ENCODE results near the gene NEMF. TPM values are rescaled to one million over a fixed set of nuclear protein-coding genes. Genes with fewer than 3 reads are reported as not detected.

NEMF gene
- 10 to 100 TPM; 31.3 to 95.2 (median 55.9) TPM for total RNA-seq

- DNase-seq (ENCODE audit: low spot score in 2 of 2): peak; percentile 90 to 96
- 0% methylated on average over 49 of the region's 49 CpGs for WGBS, 2 donors
- intact Hi-C loops (cut with DNase I; ENCODE audit: low total_unique reads): no loop called here
- H3K4me3 ChIP-seq (ENCODE audit: low read depth, poor library complexity, severe bottlenecking): peak within 1 kb of the TSS; percentile 91
- TF ChIP-seq POLR2A (IDR thresholded peaks at IDR 0.05): peak in 1 of 2 donors; percentile 10
- peak in 1 of 3 donors; percentile 60 for TF ChIP-seq CTCF (IDR thresholded peaks at IDR 0.05)
Observed at GRCh38 chr14:49852301-49853157, at the start of gene NEMF. Gene NEMF, minus strand, starts transcription at chr14:49852788. Its CDS starts 35 bp downstream, at chr14:49852753.

- TF ChIP-seq CTCF (IDR thresholded peaks at IDR 0.05): no peak
- TF ChIP-seq POLR2A (IDR thresholded peaks at IDR 0.05): no peak
- DNase-seq (ENCODE audit: low spot score in 2 of 2): no peak
- intact Hi-C loops (cut with DNase I; ENCODE audit: low total_unique reads): no loop called here
- no peak overlapping the region for H3K4me3 ChIP-seq (ENCODE audit: low read depth, poor library complexity, severe bottlenecking)
- 96 to 97% methylated on average over 1 of the region's 1 CpG for WGBS, 2 donors
Observed at GRCh38 chr14:49900973-49901372, 48.4 kb upstream of the NEMF start.

- no peak overlapping the region for H3K4me3 ChIP-seq (ENCODE audit: low read depth, poor library complexity, severe bottlenecking)
- intact Hi-C loops (cut with DNase I; ENCODE audit: low total_unique reads): loop anchor here (10.0 kb wide), 1 partner anchor 106 kb away; no protein-coding TSS in a partner anchor
- peak in 1 of 2 donors; percentile 31 for DNase-seq (ENCODE audit: low spot score in 2 of 2)
- 51 to 69% methylated on average over 2 of the region's 2 CpGs for WGBS, 2 donors
- TF ChIP-seq CTCF (IDR thresholded peaks at IDR 0.05) (no peak), POLR2A (IDR thresholded peaks at IDR 0.05) (no peak)
Observed at GRCh38 chr14:49898485-49898884, 45.9 kb upstream of the NEMF start.

- WGBS, 2 donors: 49 to 55% methylated on average over 1 of the region's 1 CpG
- no peak for TF ChIP-seq CTCF (IDR thresholded peaks at IDR 0.05)
- no peak for TF ChIP-seq POLR2A (IDR thresholded peaks at IDR 0.05)
- intact Hi-C loops (cut with DNase I; ENCODE audit: low total_unique reads): loop anchor here (10.0 kb wide), 1 partner anchor 107 kb away; no protein-coding TSS in a partner anchor
- DNase-seq (ENCODE audit: low spot score in 2 of 2): no peak
- H3K4me3 ChIP-seq (ENCODE audit: low read depth, poor library complexity, severe bottlenecking): no peak overlapping the region
Observed at GRCh38 chr14:49897965-49898364, 45.4 kb upstream of the NEMF start.

- intact Hi-C loops (cut with DNase I; ENCODE audit: low total_unique reads): loop anchor here (10.0 kb wide), 1 partner anchor 107 kb away; no protein-coding TSS in a partner anchor
- 33 to 45% methylated on average over 1 of the region's 1 CpG for WGBS, 2 donors
Observed at GRCh38 chr14:49897414-49897813, 44.8 kb upstream of the NEMF start.

More at GRCh38 chr14:49897414-49897813, 44.8 kb upstream of the NEMF start:
- no peak for DNase-seq (ENCODE audit: low spot score in 2 of 2)
- no peak for TF ChIP-seq POLR2A (IDR thresholded peaks at IDR 0.05)
- TF ChIP-seq CTCF (IDR thresholded peaks at IDR 0.05): no peak
- H3K4me3 ChIP-seq (ENCODE audit: low read depth, poor library complexity, severe bottlenecking): no peak overlapping the region
